IMR-90 (cell line): ENCODE data around the gene CCND3. TPM values are rescaled to one million over a fixed set of nuclear protein-coding genes. Genes with fewer than 3 reads are reported as not detected.

Source experiments
- ATAC-seq: fragments of 200-7000 bp; cut with Tn5 transposase; 2 replicates; pipeline ENCODE4 v1.9.1; 2020; ENCODE audit warnings: low read depth, mild to moderate bottlenecking, moderate library complexity
- BruUV-seq: library from RNA; stranded (reverse); fragments of 400-500 nt; replicated peaks from 2 replicates; lab custom pipeline; 2021; lab: Mats Ljungman, UMichigan
- CTCF ChIA-PET: fragments of 300-600 bp; formaldehyde crosslinking; extraction: SDS; loops from one replicate; lab custom pipeline; 2021; ENCODE audit warnings: antibody characterized with exemption; lab: Yijun Ruan, JAX
- POLR2A ChIA-PET: fragments of 300-600 bp; sonication (Branson Sonifier 250); formaldehyde crosslinking; loops from one replicate; lab custom pipeline; 2022; ENCODE audit warnings: antibody characterized with exemption; ENCODE audit not compliant: unreplicated experiment; lab: Charles Lee
- DNase-seq: peaks from one replicate; pipeline ENCODE4 v3.0.0; 2013
- H2AFZ ChIP-seq: replicated peaks from 2 replicates; pipeline ENCODE3; 2013; ENCODE audit warnings: low read length, mild to moderate bottlenecking; ENCODE audit not compliant: poor library complexity
- H2AK5ac ChIP-seq: 2 replicates; pipeline ENCODE4 v1.6.1; 2013; ENCODE audit warnings: low read depth, low read length, inconsistent platforms
- H2AK9ac ChIP-seq: replicated peaks from 2 replicates; pipeline ENCODE3; 2013; ENCODE audit warnings: mild to moderate bottlenecking, low read depth, low read length, moderate library complexity; ENCODE audit not compliant: poor library complexity
- H2BK120ac ChIP-seq: 2 replicates; pipeline ENCODE4 v1.6.1; 2013; ENCODE audit warnings: low read depth, low read length, inconsistent platforms
- H2BK15ac ChIP-seq: 3 replicates; pipeline ENCODE4 v1.6.1; 2013; ENCODE audit warnings: low read depth, low read length, inconsistent platforms
- H2BK20ac ChIP-seq: 2 replicates; pipeline ENCODE4 v1.6.1; 2013; ENCODE audit warnings: low read depth, mild to moderate bottlenecking, inconsistent platforms, low read length, moderate library complexity
- H2BK5ac ChIP-seq: 2 replicates; pipeline ENCODE4 v1.6.1; 2013; ENCODE audit warnings: mild to moderate bottlenecking, low read depth, low read length, inconsistent platforms; ENCODE audit not compliant: poor library complexity, severe bottlenecking
- H3K14ac ChIP-seq: replicated peaks from 2 replicates; pipeline ENCODE4 v1.6.1; 2013; ENCODE audit warnings: low read depth, low read length, inconsistent platforms
- H3K18ac ChIP-seq: 2 replicates; pipeline ENCODE4 v1.6.1; 2013; ENCODE audit warnings: low read depth, low read length, control low read depth
- H3K23ac ChIP-seq: 2 replicates; pipeline ENCODE4 v1.6.1; 2013; ENCODE audit warnings: low read depth, low read length, inconsistent platforms
- H3K27ac ChIP-seq: 2 replicates; pipeline ENCODE4 v1.5.1; 2013; ENCODE audit warnings: mild to moderate bottlenecking, control low read depth, low read length; ENCODE audit not compliant: insufficient read depth
- H3K27me3 ChIP-seq: 2 replicates; pipeline ENCODE4 v1.6.1; 2013; ENCODE audit warnings: low read length; ENCODE audit not compliant: control insufficient read depth, insufficient read depth
- H3K36me3 ChIP-seq: 2 replicates; pipeline ENCODE4 v1.6.1; 2013; ENCODE audit warnings: low read length, mixed read lengths; ENCODE audit not compliant: control insufficient read depth, insufficient read depth
- H3K4ac ChIP-seq: 2 replicates; pipeline ENCODE4 v1.6.1; 2013; ENCODE audit warnings: low read depth, low read length, inconsistent platforms
- H3K4me1 ChIP-seq: 2 replicates; pipeline ENCODE4 v1.6.1; 2013; ENCODE audit warnings: low read length, mixed read lengths; ENCODE audit not compliant: control insufficient read depth, insufficient read depth
- H3K4me2 ChIP-seq: 2 replicates; pipeline ENCODE4 v1.6.1; 2013; ENCODE audit warnings: low read depth, mild to moderate bottlenecking, control low read depth, low read length, moderate library complexity
- H3K4me3 ChIP-seq: 2 replicates; pipeline ENCODE4 v1.5.1; 2013; ENCODE audit warnings: low read depth, mild to moderate bottlenecking, control low read depth, low read length, moderate library complexity; ENCODE audit not compliant: insufficient read depth
- H3K56ac ChIP-seq: 2 replicates; pipeline ENCODE4 v1.6.1; 2013; ENCODE audit warnings: low read length, inconsistent platforms; ENCODE audit not compliant: insufficient read depth; ENCODE audit errors: extremely low read depth
- H3K79me1 ChIP-seq, 2 experiments: 2 replicates each; pipeline ENCODE4 v1.6.1; 2013; ENCODE audit warnings: low read length in 2 of 2, inconsistent platforms in 1 of 2, low read depth in 1 of 2
- H3K9ac ChIP-seq: 2 replicates; pipeline ENCODE4 v1.6.1; 2013; ENCODE audit warnings: low read depth, low read length, control low read depth
- H3K9me1 ChIP-seq: 2 replicates; pipeline ENCODE4 v1.6.1; 2013; ENCODE audit warnings: low read length, inconsistent platforms; ENCODE audit not compliant: insufficient read depth
- H3K9me3 ChIP-seq: 2 replicates; pipeline ENCODE4 v1.6.1; 2013; ENCODE audit warnings: low read length; ENCODE audit not compliant: control insufficient read depth, insufficient read depth
- H4K20me1 ChIP-seq: 2 replicates; pipeline ENCODE4 v1.6.1; 2013; ENCODE audit warnings: low read length, inconsistent platforms; ENCODE audit not compliant: insufficient read depth
- H4K5ac ChIP-seq: 2 replicates; pipeline ENCODE4 v1.6.1; 2013; ENCODE audit warnings: mild to moderate bottlenecking, low read depth, low read length, control low read depth
- H4K8ac ChIP-seq, 2 experiments: 2 replicates each; pipeline ENCODE4 v1.6.1; 2013; ENCODE audit warnings: low read depth in 2 of 2, low read length in 2 of 2, control low read depth in 1 of 2, inconsistent platforms in 1 of 2
- H4K91ac ChIP-seq: 2 replicates; pipeline ENCODE4 v1.6.1; 2013; ENCODE audit warnings: low read depth, low read length, inconsistent platforms; ENCODE audit not compliant: insufficient read depth
- CEBPB ChIP-seq: IDR thresholded peaks from 2 replicates; pipeline ENCODE4 v1.6.1; 2012; ENCODE audit warnings: low read depth, low read length, improper control_type of control experiment
- CHD1 ChIP-seq: IDR thresholded peaks from 2 replicates; pipeline ENCODE4 v1.6.1; 2012; ENCODE audit warnings: low read depth, low read length, improper control_type of control experiment
- CTCF ChIP-seq: conservative IDR thresholded peaks from 2 replicates; pipeline ENCODE4 v1.5.1; 2012; ENCODE audit warnings: mild to moderate bottlenecking, low read depth, low read length, improper control_type of control experiment
- ELK1 ChIP-seq: fragments of 150-350 bp; IDR thresholded peaks from 2 replicates; pipeline ENCODE4 v1.6.1; 2016; ENCODE audit warnings: low read depth, mild to moderate bottlenecking, low read length, moderate library complexity, borderline replicate concordance
- MAFK ChIP-seq: IDR thresholded peaks from 2 replicates; pipeline ENCODE4 v1.6.1; 2012; ENCODE audit warnings: low read depth, low read length, improper control_type of control experiment
- MAZ ChIP-seq: IDR thresholded peaks from 2 replicates; pipeline ENCODE4 v1.6.1; 2012; ENCODE audit warnings: low read depth, mild to moderate bottlenecking, low read length, improper control_type of control experiment, moderate library complexity, borderline replicate concordance
- MXI1 ChIP-seq: IDR thresholded peaks from 2 replicates; pipeline ENCODE4 v1.6.1; 2012; ENCODE audit warnings: low read depth, mild to moderate bottlenecking, low read length, moderate library complexity, borderline replicate concordance
- POLR2A ChIP-seq: IDR thresholded peaks from 2 replicates; pipeline ENCODE4 v1.6.1; 2012; ENCODE audit warnings: mild to moderate bottlenecking, low read depth, low read length
- RCOR1 ChIP-seq: IDR thresholded peaks from 2 replicates; pipeline ENCODE4 v1.6.1; 2012; ENCODE audit warnings: mild to moderate bottlenecking, low read length, improper control_type of control experiment; ENCODE audit not compliant: insufficient replicate concordance
- USF2 ChIP-seq: fragments of 150-350 bp; IDR thresholded peaks from 2 replicates; pipeline ENCODE4 v1.6.1; 2017; ENCODE audit warnings: mild to moderate bottlenecking, antibody characterized with exemption, low read length, low read depth
- WGBS, 2 experiments: methylation state at CpG; one replicate each; pipeline versions ENCODE4 v1.1.5 to v1.1.7; 2013; ENCODE audit warnings: missing lambda C conversion rate in 2 of 2; ENCODE audit not compliant: insufficient read length in 1 of 2; ENCODE audit errors: extremely low coverage in 2 of 2; 5-methylcytosine and 5-hydroxymethylcytosine counted together
- dilution Hi-C: fragments of 300-500 bp; cut with HindIII; formaldehyde crosslinking; loops from one replicate; pipeline ENCODE4 v1.14.3; 2018; ENCODE audit warnings: low sequenced_read_pairs; ENCODE audit not compliant: unreplicated experiment
- in situ Hi-C: fragments of 300-500 bp; cut with MboI; formaldehyde crosslinking; loops from 3 replicates; pipeline ENCODE4 v1.14.3; 2019; ENCODE audit warnings: low sequenced_read_pairs, inconsistent platforms, mixed read lengths
- intact Hi-C: fragments of 100-400 bp; cut with micrococcal nuclease; formaldehyde crosslinking; loops from 2 replicates; pipeline ENCODE4 v1.10.0; 2022
- polyA plus RNA-seq, 3 experiments: library from polyadenylated mRNA; depleted of rRNA; stranded (reverse); fragments of >200 nt; gene quantifications; 2 replicates each; pipeline ENCODE4 v1.2.3, GENCODE V29; 2012; ENCODE audit warnings: low replicate concordance in 1 of 3
- total RNA-seq: library from RNA; depleted of rRNA; stranded (reverse); fragments of >200 nt; gene quantifications from 2 replicates; pipeline ENCODE4 v1.2.3, GENCODE V29; 2012

The CCND3 gene
- total and polyA plus RNA-seq, 2 of the 4 experiments (the other 2 are of a cell fraction): 19.2 to 61.9 TPM

GRCh38 chr6:41986339-41986738 lies 44.7 kb upstream of the CCND3 start:
- H3K27me3 ChIP-seq: no peaks in the 10 kb centered on the region; the same call in 1 of the 2 replicates
- dilution Hi-C loops (no loop called here), in situ Hi-C loops (no loop called here), intact Hi-C loops (no loop called here)
- H4K91ac ChIP-seq: no peak overlapping the region
- no peak overlapping the region for H3K18ac ChIP-seq
- no peak overlapping the region for H2BK120ac ChIP-seq
- no peaks in the 10 kb centered on the region for H3K79me1 ChIP-seq
- no peak overlapping the region for H4K8ac ChIP-seq
- no peak overlapping the region for H2BK5ac ChIP-seq
- H2BK15ac ChIP-seq: no peak overlapping the region
- no peak for ATAC-seq
- no peak overlapping the region for H3K9ac ChIP-seq
- WGBS, 2 experiments: no CpG with 5 or more reads among the region's 2 CpGs
- H3K4me3 ChIP-seq: no peak overlapping the region
- BruUV-seq: no TSS peak
- no peak overlapping the region for H3K4me2 ChIP-seq
- H3K14ac ChIP-seq: no peak overlapping the region
- no peak overlapping the region for H3K56ac ChIP-seq
- H3K27ac ChIP-seq: no peak overlapping the region
- H3K4ac ChIP-seq: no peak overlapping the region
- H2AK5ac ChIP-seq: no peak overlapping the region
- no peaks in the 10 kb centered on the region for H3K9me3 ChIP-seq
- H4K5ac ChIP-seq: no peak overlapping the region
- H3K23ac ChIP-seq: no peak overlapping the region
- H3K36me3 ChIP-seq: no peaks in the 10 kb centered on the region
- no peak overlapping the region for H2BK20ac ChIP-seq
- no peak for TF ChIP-seq CEBPB
- TF ChIP-seq POLR2A: no peak
- TF ChIP-seq ELK1: no peak
- TF ChIP-seq MAFK: no peak
- no peak for TF ChIP-seq CHD1
- no peak for TF ChIP-seq MAZ
- TF ChIP-seq RCOR1: no peak
- TF ChIP-seq MXI1: no peak
- no peak for TF ChIP-seq USF2
- no peak for TF ChIP-seq CTCF
- H4K20me1 ChIP-seq: no peaks in the 10 kb centered on the region
- DNase-seq: no peak
- ChIA-PET POLR2A (no interaction called here), CTCF (no interaction called here)
- no peak overlapping the region for H2AFZ ChIP-seq
- no peaks in the 10 kb centered on the region for H3K4me1 ChIP-seq
- H2AK9ac ChIP-seq: no peak overlapping the region
- no peaks in the 10 kb centered on the region for H3K9me1 ChIP-seq
